Upper lobe of left lung (tissue), 6 donors: ENCODE results near the gene TBC1D3C. TPM values are rescaled to one million over a fixed set of nuclear protein-coding genes. Genes with fewer than 3 reads are reported as not detected.
A peak's percentile ranks its signal among the peaks of the same experiment; 100 is the strongest.
"Not testable (repeated sequence)": the region's sequence is repeated elsewhere in the genome, so short reads cannot be mapped to it uniquely, and the experiment has no call there.

ENCODE experiments used
- ATAC-seq, 2 donors: fragments of 200-7000 bp; cut with Tn5 transposase; one replicate each; pipeline ENCODE4 v1.9.1; 2022; ENCODE audit warnings: mild to moderate bottlenecking in 2 of 2, moderate library complexity in 2 of 2; ENCODE audit not compliant: low FRiP score in 2 of 2
- DNase-seq, 2 donors: peaks; one replicate each; pipeline ENCODE4 v3.0.0-alpha.2; 2019 to 2020
- H3K27ac ChIP-seq, 4 donors: fragments of 200-600 bp; sonication (generic); one replicate each; pipeline ENCODE4 v1.5.1; 2016 to 2019
- H3K27me3 ChIP-seq, 4 donors: fragments of 200-600 bp; sonication (generic); one replicate each; pipeline ENCODE4 v1.5.1; 2017 to 2019
- H3K36me3 ChIP-seq, 4 donors: fragments of 200-600 bp; sonication (generic); one replicate each; pipeline ENCODE4 v1.5.1; 2016 to 2019
- H3K4me1 ChIP-seq, 4 donors: fragments of 200-600 bp; sonication (generic); one replicate each; pipeline ENCODE4 v1.5.1; 2018 to 2019
- H3K4me3 ChIP-seq, 4 donors: fragments of 200-600 bp; sonication (generic); one replicate each; pipeline ENCODE4 v1.5.1; 2017 to 2019; ENCODE audit warnings: mild to moderate bottlenecking in 2 of 4, moderate library complexity in 1 of 4
- H3K9me3 ChIP-seq, 4 donors: fragments of 200-600 bp; sonication (generic); one replicate each; pipeline ENCODE4 v1.5.1; 2018 to 2019
- WGBS, 2 donors: methylation state at CpG; one replicate each; pipeline ENCODE4 v1.1.5; 2017 to 2018; 5-methylcytosine and 5-hydroxymethylcytosine counted together
- small RNA-seq, 4 donors: library from RNA; depleted of rRNA; stranded (forward); fragments of <200 nt; gene quantifications; one replicate each; pipeline ENCODE3, GENCODE V24; 2016
- total RNA-seq, 6 donors: library from RNA; depleted of rRNA in 4 of 6; stranded (reverse); fragments of >200 nt in 4 of 6; gene quantifications; one replicate each; pipeline versions ENCODE4 v1.1.0 to v1.2.1, GENCODE V29; 2016 to 2021
- donor health status: DM: no; HTN: no; CAD: no; lungs with moderate emphysema.
- donor health status: DM: no; HTN: yes; CAD: no; lungs with severe emphysema.

TBC1D3C gene
- under 1 TPM in 1 of 6 donors, not detected in 5; 0.29 TPM for total RNA-seq

DNA sequence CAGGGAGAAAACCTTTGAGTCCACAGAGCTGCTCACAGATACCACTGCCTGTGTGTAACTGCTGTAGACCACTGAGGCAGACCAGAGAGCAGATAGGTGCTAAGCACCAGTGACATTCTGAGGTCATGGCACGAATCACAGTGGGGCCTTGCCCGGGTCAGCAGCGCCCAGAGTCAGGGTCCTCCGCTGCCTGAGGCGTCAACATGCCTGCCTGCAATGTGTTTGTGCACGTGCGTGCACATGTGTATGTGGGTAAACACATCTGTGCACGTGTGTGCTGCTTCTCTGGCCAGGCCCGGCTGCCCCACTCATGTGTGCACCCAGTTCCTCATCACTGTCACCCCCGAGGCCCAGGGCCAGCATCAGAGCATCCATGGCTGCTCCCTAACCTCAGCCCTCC lies at the start of gene TBC1D3C:
TBC1D3C (minus strand) TSS at position 101 of the 400 bp plus-strand sequence. CDS start 1,568 bp downstream, outside the sequence.
- H3K27ac ChIP-seq, H3K36me3 ChIP-seq, H3K4me1 ChIP-seq, H3K4me3 ChIP-seq, H3K27me3 ChIP-seq, DNase-seq, H3K9me3 ChIP-seq, ATAC-seq: not testable (repeated sequence)
- no CpG with 5 or more reads among the region's 10 CpGs for WGBS, 2 donors

- WGBS, 2 donors: no CpG with 5 or more reads among the region's 1 CpG
Measured at GRCh38 chr17:38099262-38099661, 30.8 kb upstream of the TBC1D3C start.

DNA sequence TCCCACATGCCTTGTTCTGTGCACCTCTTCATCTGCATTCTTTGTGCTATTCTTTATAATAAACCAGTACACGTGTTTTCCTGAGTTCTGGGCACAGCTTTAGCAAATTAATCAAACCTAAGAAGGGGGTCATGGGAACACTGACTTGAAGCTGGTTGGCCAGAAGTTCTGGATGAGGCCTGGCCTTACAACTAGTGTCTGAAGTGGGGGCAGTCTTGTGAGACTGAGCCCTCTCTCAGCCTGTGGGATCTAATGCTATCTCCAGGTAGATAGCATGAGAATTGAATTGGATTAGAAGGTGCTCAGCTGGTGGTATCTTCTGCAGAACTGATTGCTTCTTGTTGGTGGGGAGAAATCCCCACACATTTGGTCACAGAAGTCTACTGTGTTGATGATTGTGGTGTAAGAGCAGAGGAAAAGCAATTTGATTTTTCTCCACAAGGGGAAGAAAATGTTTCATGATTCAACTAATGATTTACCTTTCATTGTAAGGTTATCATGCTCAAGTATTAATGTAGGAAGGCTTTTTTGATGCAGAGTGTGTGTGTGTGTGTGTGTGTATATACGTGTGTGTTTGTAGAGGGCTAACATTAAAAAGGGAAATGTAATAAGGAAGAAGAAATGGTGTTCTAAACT lies 25.7 kb upstream of the TBC1D3C start:
- not testable (repeated sequence) for H3K36me3 ChIP-seq, H3K4me3 ChIP-seq, H3K27me3 ChIP-seq, H3K9me3 ChIP-seq, DNase-seq, H3K4me1 ChIP-seq, H3K27ac ChIP-seq
- peak in 1 of 2 donors; percentile 5 for ATAC-seq
- no CpG with 5 or more reads among the region's 2 CpGs for WGBS, 2 donors

More at GRCh38 chr17:38099262-38099661, 30.8 kb upstream of the TBC1D3C start:
- H3K27me3 ChIP-seq, DNase-seq, H3K36me3 ChIP-seq, H3K27ac ChIP-seq, ATAC-seq, H3K4me3 ChIP-seq, H3K9me3 ChIP-seq, H3K4me1 ChIP-seq: not testable (repeated sequence)

DNA sequence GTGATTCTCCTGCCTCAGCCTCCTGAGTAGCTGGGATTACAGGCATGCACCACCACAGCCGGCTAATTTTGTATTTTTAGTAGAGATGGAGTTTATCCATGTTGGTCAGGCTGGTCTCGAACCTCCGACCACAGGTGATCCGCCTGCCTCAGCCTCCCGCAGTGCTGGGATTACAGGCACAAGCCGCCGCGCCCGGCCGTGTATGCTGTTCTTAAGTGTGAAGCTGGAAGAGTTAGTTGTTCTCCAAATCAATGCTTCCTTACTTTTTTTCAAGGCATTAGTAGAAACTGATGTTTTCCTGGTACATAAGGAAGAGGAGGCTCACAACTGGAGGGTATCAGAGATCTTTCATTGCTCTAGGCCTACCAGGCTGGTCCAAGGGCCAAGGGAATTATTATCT lies 19.7 kb upstream of the TBC1D3C start:
- DNase-seq: peak; percentile 13 to 69
- not testable (repeated sequence) for H3K27ac ChIP-seq, H3K4me3 ChIP-seq, H3K4me1 ChIP-seq, ATAC-seq, H3K27me3 ChIP-seq, H3K9me3 ChIP-seq, H3K36me3 ChIP-seq
- WGBS, 2 donors: 100% methylated on average over 6 of the region's 10 CpGs; no CpG with 5 or more reads in 1 of the 2 donors

- DNase-seq, H3K36me3 ChIP-seq, H3K27ac ChIP-seq, H3K27me3 ChIP-seq, H3K4me3 ChIP-seq, H3K9me3 ChIP-seq, H3K4me1 ChIP-seq: not testable (repeated sequence)
- WGBS, 2 donors: no CpG with 5 or more reads among the region's 1 CpG
- ATAC-seq: peak in 1 of 2 donors; percentile 25
Measured at GRCh38 chr17:38087344-38087743, 18.9 kb upstream of the TBC1D3C start.

Small RNA genes lying within 50 kb of the gene (small RNA-seq; reads per million reads assigned to genes)
- gene RF00019: 0 reads per million in 4 donors

Other genes starting within 250 kb of the TBC1D3C start
- gene TBC1D3K, start 144.2 kb downstream of the TBC1D3C start, total RNA-seq: under 1 TPM in 1 of 6 donors, not detected in 5; 0.15 TPM
- 10 to 100 TPM in 5 of 6 donors, 1 to 10 TPM in 1; 9.4 to 57.6 (median 17.8) TPM for gene TBC1D3L, start 79.6 kb downstream of the TBC1D3C start, total RNA-seq
- under 1 TPM in 2 of 6 donors, not detected in 4; 0.47 to 0.76 TPM for gene TBC1D3D, start 64.7 kb downstream of the TBC1D3C start, total RNA-seq
- not detected for gene TBC1D3E, start 59.3 kb upstream of the TBC1D3C start, total RNA-seq
- not detected for gene TBC1D3, start 123.9 kb upstream of the TBC1D3C start, total RNA-seq
- 10 to 100 TPM in 5 of 6 donors, 1 to 10 TPM in 1; 5.7 to 28.9 (median 25.2) TPM for gene MRPL45, start 228.5 kb upstream of the TBC1D3C start, total RNA-seq